C4-2B (cell line): Measurements from ENCODE around the gene TMED3.
"Not testable (repeated sequence)": the region's sequence is repeated elsewhere in the genome, so short reads cannot be mapped to it uniquely, and the experiment has no call there.

ENCODE experiments used
- CTCF ChIP-seq: fragments of 450-650 bp; conservative IDR thresholded peaks from 2 replicates; pipeline ENCODE4 v1.5.1; 2017; ENCODE audit warnings: mild to moderate bottlenecking
- ZFX ChIP-seq: fragments of 450-650 bp; IDR thresholded peaks from 2 replicates; pipeline ENCODE4 v1.6.1; 2017

DNA sequence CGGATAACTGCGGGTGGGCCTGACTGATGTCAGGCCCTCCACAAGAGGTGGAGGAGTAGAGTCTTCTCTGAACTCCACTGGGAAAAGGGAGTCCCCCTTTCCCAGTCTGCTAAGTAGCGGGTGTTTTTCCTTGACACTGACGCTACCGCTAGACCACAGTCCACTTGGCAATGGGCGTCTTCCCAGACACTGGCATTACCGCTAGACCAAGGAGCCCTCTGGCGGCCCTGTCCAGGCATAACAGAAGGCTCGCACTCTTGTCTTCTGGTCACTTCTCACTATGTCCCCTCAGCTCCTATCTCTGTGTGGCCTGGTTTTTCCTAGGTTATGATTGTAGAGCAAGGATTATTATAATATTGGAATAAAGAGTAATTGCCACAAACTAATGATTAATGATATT, 9.1 kb downstream of the TMED3 start:
- not testable (repeated sequence) for TF ChIP-seq CTCF, ZFX
